Ishikawa (cell line): ENCODE results near the gene KRTAP19-6.

Source experiments
- CREB1 ChIP-seq: IDR thresholded peaks from 2 replicates; pipeline ENCODE4 v1.6.1; 2012; ENCODE audit warnings: low read depth
- NFIC ChIP-seq: IDR thresholded peaks from 2 replicates; pipeline ENCODE4 v1.6.1; 2012
- RAD21 ChIP-seq: IDR thresholded peaks from 2 replicates; pipeline ENCODE4 v1.6.1; 2012; ENCODE audit warnings: low read depth
- TCF12 ChIP-seq: IDR thresholded peaks from 2 replicates; pipeline ENCODE4 v1.6.1; 2012; ENCODE audit warnings: low read depth
- YY1 ChIP-seq: IDR thresholded peaks from 2 replicates; pipeline ENCODE4 v1.6.1; 2012; ENCODE audit warnings: low read depth
- ZBTB7A ChIP-seq: IDR thresholded peaks from 2 replicates; pipeline ENCODE4 v1.6.1; 2012; ENCODE audit warnings: low read depth
- TF ChIP-seq, protein P1 (sequence below): IDR thresholded peaks from 2 replicates; pipeline ENCODE4 v1.6.1; 2012
- TF ChIP-seq, protein P2 (sequence below): IDR thresholded peaks from 2 replicates; pipeline ENCODE4 v1.6.1; 2012; ENCODE audit warnings: low read depth, mild to moderate bottlenecking

DNA sequence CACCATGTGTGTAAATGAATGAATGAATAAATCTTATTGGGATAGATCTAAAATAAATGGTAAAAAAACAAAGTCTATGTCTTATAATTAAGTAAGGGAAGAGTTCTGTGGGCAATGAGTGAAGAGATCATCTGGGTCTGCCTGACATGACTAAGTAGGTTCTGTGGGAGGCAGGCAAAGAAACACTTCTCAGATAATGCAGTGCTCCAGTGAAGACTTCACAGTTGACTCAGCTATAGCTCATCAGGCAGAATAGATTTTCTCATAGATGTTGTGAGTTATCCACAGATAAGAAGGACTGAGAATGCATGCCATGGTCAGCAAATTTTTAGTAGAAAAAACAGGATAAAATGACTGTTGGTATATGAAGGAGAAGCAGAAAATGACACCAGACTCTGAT lies 36.1 kb upstream of the KRTAP19-6 start:
- TF ChIP-seq, protein P1, sequence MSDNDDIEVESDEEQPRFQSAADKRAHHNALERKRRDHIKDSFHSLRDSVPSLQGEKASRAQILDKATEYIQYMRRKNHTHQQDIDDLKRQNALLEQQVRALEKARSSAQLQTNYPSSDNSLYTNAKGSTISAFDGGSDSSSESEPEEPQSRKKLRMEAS, result no peak
- no peak for TF ChIP-seq YY1
- TF ChIP-seq, protein P2, sequence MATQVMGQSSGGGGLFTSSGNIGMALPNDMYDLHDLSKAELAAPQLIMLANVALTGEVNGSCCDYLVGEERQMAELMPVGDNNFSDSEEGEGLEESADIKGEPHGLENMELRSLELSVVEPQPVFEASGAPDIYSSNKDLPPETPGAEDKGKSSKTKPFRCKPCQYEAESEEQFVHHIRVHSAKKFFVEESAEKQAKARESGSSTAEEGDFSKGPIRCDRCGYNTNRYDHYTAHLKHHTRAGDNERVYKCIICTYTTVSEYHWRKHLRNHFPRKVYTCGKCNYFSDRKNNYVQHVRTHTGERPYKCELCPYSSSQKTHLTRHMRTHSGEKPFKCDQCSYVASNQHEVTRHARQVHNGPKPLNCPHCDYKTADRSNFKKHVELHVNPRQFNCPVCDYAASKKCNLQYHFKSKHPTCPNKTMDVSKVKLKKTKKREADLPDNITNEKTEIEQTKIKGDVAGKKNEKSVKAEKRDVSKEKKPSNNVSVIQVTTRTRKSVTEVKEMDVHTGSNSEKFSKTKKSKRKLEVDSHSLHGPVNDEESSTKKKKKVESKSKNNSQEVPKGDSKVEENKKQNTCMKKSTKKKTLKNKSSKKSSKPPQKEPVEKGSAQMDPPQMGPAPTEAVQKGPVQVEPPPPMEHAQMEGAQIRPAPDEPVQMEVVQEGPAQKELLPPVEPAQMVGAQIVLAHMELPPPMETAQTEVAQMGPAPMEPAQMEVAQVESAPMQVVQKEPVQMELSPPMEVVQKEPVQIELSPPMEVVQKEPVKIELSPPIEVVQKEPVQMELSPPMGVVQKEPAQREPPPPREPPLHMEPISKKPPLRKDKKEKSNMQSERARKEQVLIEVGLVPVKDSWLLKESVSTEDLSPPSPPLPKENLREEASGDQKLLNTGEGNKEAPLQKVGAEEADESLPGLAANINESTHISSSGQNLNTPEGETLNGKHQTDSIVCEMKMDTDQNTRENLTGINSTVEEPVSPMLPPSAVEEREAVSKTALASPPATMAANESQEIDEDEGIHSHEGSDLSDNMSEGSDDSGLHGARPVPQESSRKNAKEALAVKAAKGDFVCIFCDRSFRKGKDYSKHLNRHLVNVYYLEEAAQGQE, result no peak
- TF ChIP-seq RAD21, result no peak
- no peak for TF ChIP-seq TCF12
- TF ChIP-seq NFIC, result no peak
- no peak for TF ChIP-seq ZBTB7A
- TF ChIP-seq CREB1, result no peak
